Endothelial cell of umbilical vein (primary cell): ENCODE measurements around the gene KDM6B.

Experiments
- CTCF ChIP-seq, 2 donors: IDR thresholded peaks; 1 replicate in 1 of 2; 2 replicates in 1 of 2; pipeline ENCODE4 v1.5.1; 2011; ENCODE audit warnings: low read length in 2 of 2, mild to moderate bottlenecking in 2 of 2, moderate library complexity in 2 of 2, control low read depth in 1 of 2, inconsistent platforms in 1 of 2, low read depth in 1 of 2; ENCODE audit not compliant: insufficient read depth in 1 of 2; ENCODE audit errors: extremely low read depth in 1 of 2
- EZH2 ChIP-seq: IDR thresholded peaks from 2 replicates; pipeline ENCODE4 v1.6.1; 2012; ENCODE audit warnings: borderline replicate concordance, low read depth, mild to moderate bottlenecking, moderate library complexity, low read length, inconsistent platforms; ENCODE audit not compliant: severe bottlenecking
- FOS ChIP-seq: IDR thresholded peaks from 2 replicates; pipeline ENCODE4 v1.6.1; 2011; ENCODE audit warnings: mild to moderate bottlenecking, low read length, moderate library complexity, borderline replicate concordance; ENCODE audit not compliant: insufficient read depth
- MAX ChIP-seq: IDR thresholded peaks from 2 replicates; pipeline ENCODE4 v1.6.1; 2011; ENCODE audit not compliant: insufficient read depth, insufficient read length
- POLR2A ChIP-seq: IDR thresholded peaks from 2 replicates; pipeline ENCODE4 v1.6.1; 2012; ENCODE audit warnings: low read depth, mild to moderate bottlenecking, control low read depth, low read length

GRCh38 chr17:7845359-7846062, 11.5 kb downstream of the KDM6B start:
- TF ChIP-seq EZH2: no peak
- TF ChIP-seq FOS: no peak
- TF ChIP-seq CTCF (IDR thresholded peaks at IDR 0.05; ENCODE audit: extremely low read depth in 1 of 2, insufficient read depth in 1 of 2, low read depth in 1 of 2, low read length in 2 of 2): no peak
- no peak for TF ChIP-seq MAX
- TF ChIP-seq POLR2A: no peak
